Activated T-cell treated with anti-CD3 and anti-CD28 coated beads for 24 hours (primary cell): Measurements from ENCODE around the gene NUP210.
A peak's percentile ranks its signal among the peaks of the same experiment; 100 is the strongest.

ENCODE experiments used
- DNase-seq: peaks from one replicate; pipeline ENCODE4 v3.0.0-alpha.2; 2020; ENCODE audit warnings: low read depth

The NUP210 gene

GRCh38 chr3:13373975-13374586 lies 46.0 kb downstream of the NUP210 start:
- DNase-seq, result no peak

- DNase-seq, result no peak
Measured at GRCh38 chr3:13372656-13373055, 47.5 kb downstream of the NUP210 start.

- no peak for DNase-seq
Measured at GRCh38 chr3:13372126-13372525, 48.0 kb downstream of the NUP210 start.

- no peak for DNase-seq
Measured at GRCh38 chr3:13371100-13372075, 48.7 kb downstream of the NUP210 start.

GRCh38 chr3:13370609-13371008 lies 49.5 kb downstream of the NUP210 start:
- no peak for DNase-seq

- DNase-seq, result no peak
Measured at GRCh38 chr3:13370055-13370454, 50.1 kb downstream of the NUP210 start.

- no peak for DNase-seq
Measured at GRCh38 chr3:13368834-13369233, 51.3 kb downstream of the NUP210 start.

GRCh38 chr3:13367728-13368127 lies 52.4 kb downstream of the NUP210 start:
- no peak for DNase-seq

- no peak for DNase-seq
Measured at GRCh38 chr3:13365390-13366379, 54.4 kb downstream of the NUP210 start.

- DNase-seq, result no peak
Measured at GRCh38 chr3:13364602-13365271, 55.4 kb downstream of the NUP210 start.

GRCh38 chr3:13362551-13362950 lies 57.6 kb downstream of the NUP210 start:
- DNase-seq, result no peak

GRCh38 chr3:13359916-13360315 lies 60.2 kb downstream of the NUP210 start:
- no peak for DNase-seq

- no peak for DNase-seq
Measured at GRCh38 chr3:13358643-13359042, 61.5 kb downstream of the NUP210 start.

GRCh38 chr3:13358051-13358450 lies 62.1 kb downstream of the NUP210 start:
- no peak for DNase-seq

- no peak for DNase-seq
Measured at GRCh38 chr3:13357074-13357473, 63.0 kb downstream of the NUP210 start.

- no peak for DNase-seq
Measured at GRCh38 chr3:13353936-13354542, 66.1 kb downstream of the NUP210 start.

GRCh38 chr3:13353506-13353905 lies 66.6 kb downstream of the NUP210 start:
- no peak for DNase-seq

- peak; percentile 33 for DNase-seq
Measured at GRCh38 chr3:13352621-13353131, 67.4 kb downstream of the NUP210 start.

GRCh38 chr3:13349823-13350222 lies 70.3 kb downstream of the NUP210 start:
- DNase-seq, result no peak

GRCh38 chr3:13348661-13349396 lies 71.3 kb downstream of the NUP210 start:
- DNase-seq, result no peak
